HG03442 (cell line): ENCODE results near the gene PEX7.
"Not testable (repeated sequence)": the region's sequence is repeated elsewhere in the genome, so short reads cannot be mapped to it uniquely, and the experiment has no call there.

Experiments
- ATAC-seq: cut with Tn5 transposase; IDR thresholded peaks from one replicate; pipeline ENCODE4 v1.9.1; 2021; ENCODE audit warnings: mild to moderate bottlenecking, moderate library complexity; ENCODE audit not compliant: unreplicated experiment

Gene PEX7, protein sequence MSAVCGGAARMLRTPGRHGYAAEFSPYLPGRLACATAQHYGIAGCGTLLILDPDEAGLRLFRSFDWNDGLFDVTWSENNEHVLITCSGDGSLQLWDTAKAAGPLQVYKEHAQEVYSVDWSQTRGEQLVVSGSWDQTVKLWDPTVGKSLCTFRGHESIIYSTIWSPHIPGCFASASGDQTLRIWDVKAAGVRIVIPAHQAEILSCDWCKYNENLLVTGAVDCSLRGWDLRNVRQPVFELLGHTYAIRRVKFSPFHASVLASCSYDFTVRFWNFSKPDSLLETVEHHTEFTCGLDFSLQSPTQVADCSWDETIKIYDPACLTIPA

DNA sequence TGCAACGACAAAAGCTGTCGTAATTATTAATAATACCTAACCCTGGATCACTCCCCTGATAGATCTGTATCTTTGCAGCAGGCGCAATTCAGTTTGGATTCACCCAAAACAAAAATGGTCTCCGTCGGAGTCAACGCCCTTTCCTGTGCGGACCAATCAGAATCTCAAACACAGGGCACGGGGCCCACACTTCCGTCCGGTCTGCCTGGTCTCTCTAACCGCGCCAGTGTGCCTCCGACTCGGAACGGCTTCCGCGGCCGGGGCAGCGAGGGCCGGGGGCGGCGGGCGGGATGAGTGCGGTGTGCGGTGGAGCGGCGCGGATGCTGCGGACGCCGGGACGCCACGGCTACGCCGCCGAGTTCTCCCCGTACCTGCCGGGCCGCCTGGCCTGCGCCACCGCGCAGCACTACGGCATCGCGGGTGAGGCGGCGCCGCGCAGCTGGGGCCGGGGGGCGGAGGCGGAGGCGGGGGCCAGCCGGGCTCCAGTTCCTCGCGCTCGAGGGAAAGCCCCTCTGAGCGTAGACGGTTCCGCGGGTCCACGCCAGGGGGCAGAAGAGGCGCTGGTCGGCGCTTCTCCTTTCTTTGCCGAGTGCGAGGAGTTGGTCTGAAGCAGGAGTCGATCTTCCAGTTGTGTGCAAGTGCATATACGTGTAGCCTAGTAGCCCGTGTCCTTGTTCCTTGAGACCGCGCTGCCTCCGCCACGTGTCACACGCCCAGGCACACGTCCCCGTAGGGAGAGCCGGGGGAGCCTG lies at the start of gene PEX7:
TSS of gene PEX7 (plus strand) at position 217 of the 752 bp plus-strand sequence. CDS start at position 291, 74 bp downstream.
- peak; percentile 90 for ATAC-seq

DNA sequence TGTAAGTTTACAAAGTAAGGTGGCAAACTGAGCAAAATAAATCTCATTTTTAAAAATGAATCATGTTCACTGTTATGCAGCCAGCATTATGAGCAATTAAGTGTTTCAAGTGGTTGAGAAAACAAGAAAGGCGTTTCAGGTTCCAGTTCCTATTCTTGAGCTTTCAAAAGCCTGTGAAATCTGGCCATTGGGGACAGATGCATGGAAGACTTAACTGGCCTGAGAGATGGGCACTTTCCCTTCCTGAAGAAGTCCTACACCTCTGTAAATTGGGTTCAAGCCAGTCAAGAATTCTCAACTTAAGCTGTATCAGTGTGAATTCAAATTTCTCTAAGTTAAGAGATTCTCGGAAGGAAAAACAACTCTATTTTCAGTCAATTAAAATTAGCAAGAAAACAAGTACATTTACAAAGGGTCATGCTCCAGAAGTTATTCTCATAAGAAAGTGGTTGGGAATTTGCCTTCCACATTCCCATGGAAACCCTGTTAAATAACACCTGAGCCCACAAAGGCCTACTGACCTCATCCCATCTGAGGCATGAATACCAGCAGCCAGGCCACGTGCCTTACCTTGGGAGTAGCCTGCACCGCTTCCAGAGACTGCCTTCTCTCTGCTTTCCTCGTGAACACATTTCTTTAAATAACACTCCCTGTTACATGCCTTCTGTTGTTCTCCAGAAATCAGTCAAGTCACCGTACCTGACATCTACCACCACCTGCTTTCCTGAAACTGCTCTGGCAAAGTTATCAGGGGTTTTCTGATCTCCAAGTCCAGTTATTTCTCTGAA lies 49.5 kb upstream of the PEX7 start:
- ATAC-seq, result peak; percentile 56

DNA sequence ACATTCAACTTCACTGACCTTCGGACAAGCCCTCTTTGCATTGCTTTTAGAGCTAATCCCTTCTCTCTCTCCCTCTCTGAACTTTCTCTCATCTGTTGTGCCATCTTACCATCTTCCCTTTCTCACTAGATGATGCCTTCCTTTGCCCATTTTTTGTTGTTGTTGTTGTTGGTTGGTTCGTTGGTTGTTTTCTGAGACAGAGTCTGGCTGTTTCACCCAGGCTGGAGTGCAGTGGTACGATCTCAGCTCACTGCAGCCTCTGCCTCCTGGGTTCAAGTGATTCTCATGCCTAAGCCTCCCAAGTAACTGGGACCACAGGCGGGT lies 49.0 kb upstream of the PEX7 start:
- no peak for ATAC-seq

DNA sequence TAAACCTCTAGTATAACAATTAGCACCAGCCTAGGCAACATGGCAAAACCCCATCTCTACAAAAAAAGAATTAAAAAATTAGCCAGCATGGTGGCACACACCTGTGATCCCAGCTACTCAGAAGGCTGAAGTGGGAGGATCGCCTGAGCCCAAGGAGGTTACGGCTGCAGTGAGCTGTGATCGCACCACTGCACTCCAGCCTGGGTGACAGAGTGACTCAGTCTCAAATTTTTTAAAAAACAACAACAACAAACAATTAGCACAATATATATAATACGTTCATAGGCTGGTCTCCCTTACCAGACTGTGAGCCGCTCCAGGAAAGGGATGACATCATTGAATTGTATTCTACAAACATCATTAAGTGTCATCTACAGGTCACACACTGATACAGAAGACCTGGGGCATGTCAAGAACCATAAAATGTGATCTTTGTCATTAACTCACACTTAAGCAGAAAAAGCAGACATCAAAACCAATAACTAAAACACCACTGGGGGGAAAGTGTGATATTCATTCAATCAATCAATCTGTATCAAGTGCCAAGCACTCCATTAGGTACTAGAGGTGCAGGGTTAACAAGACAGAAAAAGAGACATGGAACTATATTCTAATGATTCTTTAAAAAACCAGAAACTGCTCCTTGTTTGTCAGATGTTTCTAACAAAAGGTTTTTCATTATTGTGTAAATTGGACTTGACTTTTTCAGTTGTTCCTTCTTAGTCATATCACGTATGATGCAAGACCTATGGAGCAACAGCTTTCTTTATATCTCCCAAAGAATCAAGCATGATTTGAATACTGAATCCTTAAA lies 48.0 kb upstream of the PEX7 start:
- ATAC-seq, result no peak

DNA sequence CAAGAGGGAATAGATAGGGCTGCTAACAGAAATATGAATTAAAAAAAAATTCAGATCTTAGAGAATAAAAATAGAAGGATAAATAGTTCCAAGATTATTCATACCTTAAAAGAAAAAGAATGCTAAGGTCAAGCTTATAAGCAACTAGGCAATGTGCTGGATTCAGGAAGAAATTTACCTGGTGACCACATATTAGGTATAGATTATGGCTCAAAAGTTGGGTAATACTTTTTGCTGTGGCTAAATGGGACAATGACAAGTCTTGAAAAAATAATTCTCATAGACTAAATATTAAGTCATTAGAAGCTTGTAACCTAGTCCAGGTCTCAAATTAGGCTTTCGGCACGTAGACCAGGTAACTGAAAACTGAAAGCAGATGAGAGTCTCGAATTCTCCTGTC lies 47.3 kb upstream of the PEX7 start:
- ATAC-seq, result no peak

DNA sequence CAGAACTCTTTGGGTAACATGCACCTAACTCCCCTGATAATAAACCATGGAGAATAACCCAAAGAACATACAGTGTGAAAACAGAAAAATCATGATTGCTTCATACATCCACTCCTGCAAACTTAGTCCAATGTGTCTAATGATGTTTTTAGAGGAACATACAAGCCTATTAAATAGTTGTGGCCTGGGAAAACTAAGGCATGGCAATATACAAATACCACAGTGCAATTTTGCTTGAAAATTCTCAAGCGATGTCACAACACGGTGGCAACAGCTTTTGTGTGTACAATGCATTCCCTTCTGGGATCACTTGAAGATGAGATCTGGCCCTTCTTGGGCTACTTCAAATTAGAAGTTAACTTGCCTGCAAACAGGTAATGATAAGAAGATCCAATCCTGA lies 46.8 kb upstream of the PEX7 start:
- ATAC-seq, result no peak

DNA sequence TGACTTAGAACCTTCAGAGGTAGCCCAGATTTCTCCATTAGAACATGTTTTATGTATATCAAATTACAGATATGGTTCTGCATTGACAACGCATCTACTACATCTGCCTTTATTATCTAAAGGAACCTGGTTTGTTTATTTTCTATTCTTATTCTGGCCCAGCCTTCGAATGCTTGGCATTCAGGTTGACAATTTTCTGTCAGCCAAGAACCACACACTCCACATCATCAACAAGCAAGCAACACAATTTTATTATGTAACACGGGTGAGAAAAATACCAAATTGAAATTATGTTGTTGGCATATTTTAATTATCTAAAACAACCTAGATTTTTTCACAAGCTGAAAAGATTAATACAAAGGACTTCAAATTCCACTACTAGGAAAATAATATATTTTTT lies 44.7 kb upstream of the PEX7 start:
- ATAC-seq, result no peak

DNA sequence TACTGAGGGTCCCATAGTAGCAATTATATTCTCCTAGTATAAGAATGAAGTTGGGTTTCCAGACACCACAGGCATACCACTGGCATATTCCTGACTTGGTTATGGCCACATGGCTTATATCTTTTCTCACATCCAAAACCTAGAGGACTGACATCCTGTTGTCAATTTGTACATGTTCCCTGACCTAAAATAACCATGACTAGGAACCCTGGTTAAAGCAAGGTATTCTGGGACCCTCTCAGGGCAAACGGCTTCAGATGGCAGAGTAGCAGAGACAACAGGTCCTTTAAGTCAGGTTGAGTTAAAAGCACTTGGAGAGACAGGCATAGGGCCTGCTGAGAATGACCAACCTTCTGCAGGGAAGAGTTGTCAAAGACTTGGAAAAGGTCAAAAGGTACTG lies 42.7 kb upstream of the PEX7 start:
- no peak for ATAC-seq

DNA sequence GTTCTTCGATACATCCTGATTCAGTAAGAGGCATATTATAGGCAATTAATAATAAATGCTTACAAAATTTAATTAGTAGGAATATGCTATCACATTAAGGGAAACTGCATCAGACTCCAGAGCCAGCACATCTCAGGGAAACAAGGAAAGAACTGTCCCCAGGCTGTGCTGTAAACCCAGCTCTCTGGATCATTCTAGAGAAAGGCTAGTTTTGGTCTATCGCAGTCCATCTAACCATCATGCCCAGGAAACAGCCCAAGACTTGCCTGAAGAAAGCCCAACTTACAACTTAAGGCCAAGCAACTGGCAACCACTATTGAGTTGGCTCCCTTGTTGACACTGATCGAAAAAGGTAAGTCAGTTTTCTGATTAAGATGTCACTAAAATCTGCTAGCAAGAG lies 41.4 kb upstream of the PEX7 start:
- ATAC-seq, result no peak

DNA sequence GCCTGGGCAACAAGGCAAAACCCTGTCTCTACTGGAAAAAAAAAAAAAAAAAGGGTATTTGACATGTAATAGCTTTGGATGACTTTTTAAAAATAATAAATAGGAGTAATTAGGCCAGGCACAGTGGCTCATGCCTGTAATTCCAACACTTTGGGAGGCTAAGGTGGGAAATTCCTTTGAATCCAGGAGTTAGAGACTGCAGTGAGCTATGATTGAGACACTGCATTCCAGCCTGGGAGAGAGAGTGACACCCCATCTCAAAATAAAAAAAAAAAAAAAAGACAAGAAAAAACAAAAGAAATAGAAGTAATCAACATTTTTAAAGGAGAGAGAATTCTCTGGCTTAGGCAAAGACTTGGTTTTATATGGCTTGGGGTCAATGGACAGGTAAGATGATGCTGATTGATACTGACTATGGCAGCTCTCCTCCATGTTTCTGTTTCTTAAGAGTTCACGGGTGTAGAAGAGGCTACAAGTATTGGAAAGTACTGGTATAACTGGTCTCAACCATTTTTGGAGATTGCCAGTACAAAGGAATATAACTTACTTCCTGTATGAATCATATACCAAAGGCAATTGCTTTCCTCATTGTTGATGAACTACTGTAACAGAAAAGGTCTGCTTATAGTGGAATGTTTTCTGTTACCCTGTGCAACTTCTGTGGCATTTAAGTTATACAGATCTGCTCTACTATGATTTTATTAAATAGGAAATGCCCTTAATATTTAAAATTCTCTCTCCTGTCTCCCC lies 40.2 kb upstream of the PEX7 start:
- no peak for ATAC-seq

DNA sequence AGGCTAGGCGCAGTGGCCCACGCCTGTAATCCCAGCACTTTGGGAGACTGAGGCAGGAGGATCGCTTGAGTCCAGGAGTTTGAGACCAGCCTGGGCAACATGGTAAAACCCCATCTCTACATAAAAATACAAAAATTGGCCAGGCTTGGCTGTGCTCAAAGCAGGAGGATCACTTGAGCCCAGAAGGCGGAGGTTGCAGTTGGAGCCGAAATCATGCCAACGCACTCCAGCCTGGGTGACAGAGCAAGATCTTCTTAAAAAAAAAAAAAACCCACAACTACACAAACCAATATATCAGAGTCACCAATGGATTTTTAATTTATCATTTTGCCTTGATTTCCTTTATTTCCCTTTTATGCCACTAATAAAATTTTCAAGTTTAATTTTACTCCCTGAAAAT lies 39.4 kb upstream of the PEX7 start:
- no peak for ATAC-seq

DNA sequence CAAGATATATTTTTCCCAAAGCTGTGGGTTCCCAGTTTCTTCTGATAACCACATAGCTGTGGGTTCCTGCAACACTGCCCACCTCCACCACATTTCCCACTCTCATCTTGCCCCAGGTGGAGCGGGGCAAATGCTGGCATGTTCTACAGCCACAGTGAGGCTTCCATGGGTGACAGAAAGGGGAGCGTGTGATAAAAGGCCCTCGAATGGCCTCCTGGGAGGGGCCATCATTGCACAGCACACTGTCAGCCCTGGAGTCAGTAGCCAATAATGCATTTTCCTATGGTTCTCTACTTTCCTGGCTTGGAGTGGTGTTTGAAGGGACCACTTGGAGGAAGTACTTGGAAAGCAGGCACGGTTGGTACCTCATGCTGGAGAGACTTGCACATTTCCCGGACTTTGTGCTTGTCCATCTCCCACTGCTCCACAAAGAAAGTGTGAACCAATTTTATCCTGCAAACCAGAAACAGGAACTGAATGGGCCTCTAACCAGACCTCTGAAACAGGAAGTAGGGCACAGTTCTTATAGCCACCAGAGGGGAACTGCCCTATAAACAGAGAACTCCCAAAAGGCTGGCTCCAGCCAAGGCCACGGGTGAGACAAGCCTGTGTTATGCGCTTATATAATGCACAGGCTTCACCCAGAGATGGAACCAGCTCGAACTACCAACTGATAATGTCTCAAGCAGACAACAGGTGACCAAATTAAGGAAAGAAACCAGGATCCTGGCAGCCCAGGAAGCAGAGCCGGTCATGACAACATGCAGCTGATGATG lies 38.7 kb upstream of the PEX7 start:
- peak; percentile 65 for ATAC-seq

DNA sequence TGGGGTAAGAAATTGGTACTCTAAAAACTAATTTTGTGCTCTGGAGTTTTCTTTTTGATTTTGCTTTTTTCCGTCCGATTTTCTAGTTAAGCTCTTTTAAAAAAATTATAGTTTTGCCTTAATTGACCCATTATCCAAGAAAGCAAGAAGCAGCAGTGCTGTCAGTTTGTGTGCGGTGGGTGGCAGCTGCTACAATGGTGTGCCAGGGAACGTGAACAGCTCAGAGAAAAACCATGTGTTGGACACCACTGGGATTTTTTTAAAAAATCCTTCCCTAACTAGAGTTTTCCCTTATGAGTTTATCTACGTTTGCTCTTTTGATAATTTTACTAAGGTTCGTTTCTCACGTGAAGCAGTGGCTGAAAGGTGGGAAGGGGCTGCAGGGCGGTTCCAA lies 38.1 kb upstream of the PEX7 start:
- ATAC-seq, result no peak

DNA sequence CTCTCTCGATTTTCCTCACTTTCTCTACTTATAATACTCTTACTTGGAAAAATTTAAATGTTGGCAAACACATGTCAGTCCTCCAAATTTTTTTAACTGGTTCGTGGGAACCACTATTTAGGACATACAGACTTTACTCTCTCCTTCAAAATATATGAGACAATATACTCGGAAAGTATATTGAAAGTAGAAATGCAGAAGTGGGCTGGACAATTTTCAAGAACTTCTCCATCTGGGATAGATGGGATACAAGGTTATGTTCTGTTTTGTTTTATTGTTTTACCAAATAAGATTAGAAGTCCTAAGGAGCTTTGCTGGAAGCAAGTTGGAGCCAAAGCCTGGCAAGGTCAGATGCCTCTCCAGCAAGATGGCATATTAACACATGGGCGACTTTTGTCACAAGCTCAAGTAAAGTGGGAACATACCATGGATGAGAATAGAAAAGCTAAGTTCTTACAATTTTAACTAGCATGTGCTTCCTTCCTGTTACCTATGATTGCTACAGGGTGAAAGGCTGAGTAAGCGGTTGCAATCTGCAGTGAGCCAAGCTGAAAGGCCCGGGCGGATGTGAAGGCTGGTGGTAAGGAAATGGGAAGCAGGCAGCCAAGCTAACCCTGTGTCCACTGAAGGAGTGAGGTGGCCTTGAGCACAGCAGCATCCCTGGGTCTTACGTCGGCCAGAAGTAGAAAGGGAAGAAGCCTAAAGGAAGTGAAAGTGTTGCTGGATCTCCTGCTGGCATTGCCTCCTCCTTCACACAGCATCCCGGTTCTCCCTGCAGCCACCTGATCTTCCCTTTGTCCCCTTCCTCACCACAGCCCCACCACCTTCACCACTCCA lies 37.3 kb upstream of the PEX7 start:
- no peak for ATAC-seq

DNA sequence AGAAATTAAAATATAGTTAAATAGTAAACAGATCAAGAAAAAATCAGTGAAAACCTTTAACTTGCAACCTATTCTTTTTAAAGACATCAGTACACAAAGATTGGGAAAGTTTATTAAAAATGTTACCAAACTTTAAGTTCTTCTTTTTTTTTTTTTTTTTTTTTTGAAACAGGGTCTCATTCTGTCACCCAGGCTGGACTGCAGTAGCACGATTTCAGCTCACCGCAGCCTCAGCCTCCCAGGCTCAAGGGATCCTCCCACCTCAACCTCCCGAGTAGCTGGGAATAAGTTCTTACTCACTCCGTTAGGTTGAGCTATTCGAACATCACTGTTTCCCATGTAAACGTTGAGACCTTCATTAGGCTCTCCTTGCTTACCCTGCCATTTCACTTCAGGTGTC lies 35.7 kb upstream of the PEX7 start:
- ATAC-seq, result no peak

DNA sequence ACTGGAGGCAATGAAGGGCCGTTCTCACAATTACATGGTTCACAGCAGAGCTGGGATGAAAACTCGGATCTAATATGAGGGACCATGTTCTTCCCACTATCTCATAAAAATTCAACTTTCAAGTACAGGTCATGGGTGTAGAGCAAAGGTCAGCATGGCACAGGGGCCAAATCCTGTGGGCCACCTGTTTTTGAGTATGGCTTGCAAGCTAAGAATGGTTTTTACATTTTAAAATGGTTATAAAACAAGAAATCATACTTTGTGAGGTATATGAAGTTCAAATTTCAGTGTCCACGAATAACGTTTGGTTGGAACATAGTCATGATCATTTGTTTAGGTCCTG lies 34.7 kb upstream of the PEX7 start:
- no peak for ATAC-seq

DNA sequence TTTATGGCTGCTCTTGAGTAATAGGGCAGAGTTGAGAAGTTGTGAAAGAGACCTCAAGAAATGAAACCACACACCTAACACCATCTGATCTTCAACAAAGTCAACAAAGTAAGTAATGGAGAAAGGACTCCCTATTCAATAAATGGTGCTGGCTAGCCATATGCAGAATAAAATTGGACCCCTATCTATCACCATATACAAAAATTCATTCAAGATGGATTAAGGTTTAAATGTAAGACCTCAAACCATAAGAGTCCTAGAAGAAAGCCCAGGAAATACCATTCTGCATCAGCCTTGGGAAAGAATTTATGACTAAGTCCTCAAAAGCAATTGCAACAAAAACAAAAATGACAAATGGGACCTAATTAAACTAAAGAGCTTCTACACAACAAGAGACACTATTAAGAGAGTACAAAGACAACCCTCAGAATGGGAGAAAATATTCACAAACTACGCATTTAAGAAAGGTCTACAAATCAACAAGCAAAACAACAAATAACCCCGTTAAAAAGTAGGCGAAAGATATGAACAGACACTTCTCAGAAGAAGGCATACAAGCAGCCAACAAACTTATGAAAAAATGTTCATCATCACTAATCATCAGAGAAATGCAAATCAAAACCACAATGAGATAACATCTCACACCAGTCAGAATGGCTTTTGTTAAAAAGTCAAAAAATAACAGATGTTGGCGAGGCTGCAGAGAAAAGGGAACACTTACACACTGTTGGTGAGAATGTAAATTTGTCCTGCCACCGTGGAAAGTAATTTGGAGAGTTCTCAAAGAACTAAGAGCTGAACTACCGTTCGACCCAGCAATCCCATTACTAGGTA lies 34.1 kb upstream of the PEX7 start:
- ATAC-seq, result no peak

DNA sequence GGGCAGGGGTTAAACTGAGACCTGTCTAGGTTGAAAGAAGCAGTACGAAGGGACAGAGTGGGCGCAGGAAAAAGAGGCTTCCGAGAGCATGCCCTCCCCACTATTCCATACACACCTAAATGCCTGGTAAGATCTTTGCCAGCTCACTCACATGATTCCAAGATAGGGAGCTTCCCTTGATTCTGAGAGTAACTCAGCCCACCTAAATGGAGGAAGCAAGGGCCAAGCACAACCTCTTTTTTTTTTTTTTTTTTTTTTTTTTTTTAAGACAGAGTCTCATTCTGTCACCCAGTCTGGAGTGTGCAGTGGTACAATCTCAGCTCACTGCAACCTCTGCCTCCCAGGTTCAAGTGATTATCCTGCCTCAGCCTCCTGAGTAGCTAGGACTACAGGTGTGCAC lies 33.0 kb upstream of the PEX7 start:
- ATAC-seq, result not testable (repeated sequence)
